Measurements from ENCODE around the gene ASB2.
A peak's percentile ranks its signal among the peaks of the same experiment; 100 is the strongest.

The ASB2 gene

GRCh38 chr14:93960108-93960475, 16.3 kb downstream of the ASB2 start:
- peak in 1 of 2 experiments; percentile 54 for DNase-seq

- DNase-seq = peak; percentile 84 to 93
Observed at GRCh38 chr14:93959239-93960107, 16.9 kb downstream of the ASB2 start.

GRCh38 chr14:93958567-93959238, 17.7 kb downstream of the ASB2 start:
- DNase-seq = no peak

- no peak for DNase-seq
Observed at GRCh38 chr14:93957751-93958566, 18.4 kb downstream of the ASB2 start.

GRCh38 chr14:93957333-93957710, 19.0 kb downstream of the ASB2 start:
- no peak for DNase-seq

GRCh38 chr14:93956514-93957332, 19.6 kb downstream of the ASB2 start:
- DNase-seq = no peak

- DNase-seq = no peak
Observed at GRCh38 chr14:93955850-93956481, 20.4 kb downstream of the ASB2 start.

- DNase-seq = peak in 1 of 2 experiments; percentile 35
Observed at GRCh38 chr14:93954900-93955849, 21.2 kb downstream of the ASB2 start.

- DNase-seq = no peak
Observed at GRCh38 chr14:93954516-93954830, 21.9 kb downstream of the ASB2 start.

- no peak for DNase-seq
Observed at GRCh38 chr14:93953739-93954515, 22.4 kb downstream of the ASB2 start.

GRCh38 chr14:93953263-93953662, 23.1 kb downstream of the ASB2 start:
- DNase-seq = no peak

- DNase-seq = no peak
Observed at GRCh38 chr14:93952829-93953228, 23.5 kb downstream of the ASB2 start.

- no peak for DNase-seq
Observed at GRCh38 chr14:93951635-93952540, 24.5 kb downstream of the ASB2 start.

- no peak for DNase-seq
Observed at GRCh38 chr14:93950948-93951634, 25.3 kb downstream of the ASB2 start.

- DNase-seq = no peak
Observed at GRCh38 chr14:93949511-93950075, 26.8 kb downstream of the ASB2 start.

GRCh38 chr14:93947282-93947681, 29.1 kb downstream of the ASB2 start:
- DNase-seq = no peak

GRCh38 chr14:93946541-93947090, 29.8 kb downstream of the ASB2 start:
- DNase-seq = no peak

GRCh38 chr14:93946104-93946503, 30.3 kb downstream of the ASB2 start:
- no peak for DNase-seq

Measured in stimulated activated CD4-positive, alpha-beta T cell treated with anti-CD3 and anti-CD28 coated beads, Interleukin-4, amount 100 ng/mL, for 4 hours (primary cell).